Uterus (tissue), 4 donors: ENCODE results near the gene TBL1X. TPM values are rescaled to one million over a fixed set of nuclear protein-coding genes. Genes with fewer than 3 reads are reported as not detected.
A peak's percentile ranks its signal among the peaks of the same experiment; 100 is the strongest.

Experiments
- DNase-seq, 2 donors: peaks; one replicate each; pipeline ENCODE4 v3.0.0-alpha.2; 2019 to 2020
- H3K27ac ChIP-seq, 2 donors: fragments of 200-600 bp; sonication (generic); 1 replicate in 1 of 2; 2 replicates in 1 of 2; pipeline ENCODE4 v1.5.1; 2016 to 2018
- H3K27me3 ChIP-seq, 2 donors: fragments of 200-600 bp; sonication (generic); one replicate each; pipeline ENCODE4 v1.5.1; 2018 to 2019; ENCODE audit warnings: control low read depth in 1 of 2
- H3K36me3 ChIP-seq, 2 donors: fragments of 200-600 bp; sonication (generic); one replicate each; pipeline ENCODE4 v1.5.1; 2019; ENCODE audit warnings: control low read depth in 1 of 2
- H3K4me1 ChIP-seq, 2 donors: fragments of 200-600 bp; sonication (generic); one replicate each; pipeline ENCODE4 v1.5.1; 2018 to 2019; ENCODE audit warnings: control low read depth in 1 of 2
- H3K4me3 ChIP-seq, 2 donors: fragments of 200-600 bp; sonication (generic); 1 replicate in 1 of 2; 2 replicates in 1 of 2; pipeline ENCODE4 v1.5.1; 2018 to 2019; ENCODE audit warnings: mild to moderate bottlenecking in 1 of 2
- H3K9me3 ChIP-seq, 2 donors: fragments of 200-600 bp; sonication (generic); one replicate each; pipeline ENCODE4 v1.5.1; 2019; ENCODE audit warnings: control low read depth in 1 of 2
- CTCF ChIP-seq, 4 experiments: fragments of 200-600 bp in 2 of 4; fragments of 450-650 bp in 2 of 4; sonication (generic) in 2 of 4; IDR thresholded peaks; one replicate each; pipeline ENCODE4 v1.5.1; 2016 to 2019; ENCODE audit warnings: antibody characterized with exemption in 4 of 4, mild to moderate bottlenecking in 2 of 4, moderate library complexity in 1 of 4
- POLR2A ChIP-seq, 2 donors: fragments of 450-650 bp; IDR thresholded peaks; one replicate each; pipeline ENCODE4 v1.6.1; 2016; ENCODE audit warnings: antibody characterized with exemption in 2 of 2, mild to moderate bottlenecking in 1 of 2, moderate library complexity in 1 of 2
- intact Hi-C: fragments of 100-400 bp; cut with DNase I; formaldehyde crosslinking; loops from one replicate; pipeline ENCODE4 v1.15.1; 2023; ENCODE audit warnings: low total_unique reads
- total RNA-seq, 4 donors: library from RNA; depleted of rRNA in 3 of 4; stranded (reverse); fragments of >200 nt in 3 of 4; gene quantifications; one replicate each; pipeline versions ENCODE4 v1.1.0 to v1.2.4, GENCODE V29; 2014 to 2023
- donor health status: DM: yes; HTN: yes; CAD: no.

Gene TBL1X
- total RNA-seq, 4 donors from 2014 or later: 15.4 to 121 (median 47.7) TPM

GRCh38 chrX:9518051-9518450, 53.2 kb downstream of the TBL1X start:
- Histone ChIP-seq H3K27ac (no peak overlapping the region), H3K4me3 (no peak overlapping the region), H3K27me3 (no peaks in the 10 kb centered on the region), H3K4me1 (peaks cover 0 to 4% of the 10 kb centered on the region in 2 donors), H3K9me3 (no peaks in the 10 kb centered on the region), H3K36me3 (no peaks in the 10 kb centered on the region)
- DNase-seq: no peak
- TF ChIP-seq CTCF (IDR thresholded peaks at IDR 0.05): no peak
- TF ChIP-seq POLR2A (IDR thresholded peaks at IDR 0.05): no peak
- intact Hi-C loops: no loop called here

DNA sequence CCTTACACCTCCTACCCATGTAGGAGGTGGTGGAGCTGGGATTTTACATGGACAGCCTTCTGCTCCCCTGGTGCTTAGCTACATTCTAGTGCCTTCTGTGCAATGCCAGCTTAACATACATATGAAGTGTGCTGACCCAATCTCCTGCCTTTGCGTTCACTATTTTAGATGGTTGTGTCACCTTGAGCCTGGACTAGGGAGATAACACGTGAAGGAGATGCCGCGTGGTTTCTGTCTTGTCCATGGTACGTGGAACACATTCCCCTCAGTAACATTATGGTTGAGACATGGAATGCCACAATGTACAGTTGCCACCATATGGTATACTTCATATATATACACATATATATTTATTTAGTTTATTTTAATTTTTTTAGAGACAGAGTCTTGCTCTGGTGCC, 54.0 kb downstream of the TBL1X start:
- Histone ChIP-seq H3K4me3 (no peak overlapping the region), H3K4me1 (peaks cover 0 to 4% of the 10 kb centered on the region in 2 donors), H3K27me3 (no peaks in the 10 kb centered on the region), H3K27ac (no peak overlapping the region), H3K9me3 (no peaks in the 10 kb centered on the region), H3K36me3 (no peaks in the 10 kb centered on the region)
- intact Hi-C loops: no loop called here
- TF ChIP-seq POLR2A (IDR thresholded peaks at IDR 0.05): no peak
- DNase-seq: no peak

DNA sequence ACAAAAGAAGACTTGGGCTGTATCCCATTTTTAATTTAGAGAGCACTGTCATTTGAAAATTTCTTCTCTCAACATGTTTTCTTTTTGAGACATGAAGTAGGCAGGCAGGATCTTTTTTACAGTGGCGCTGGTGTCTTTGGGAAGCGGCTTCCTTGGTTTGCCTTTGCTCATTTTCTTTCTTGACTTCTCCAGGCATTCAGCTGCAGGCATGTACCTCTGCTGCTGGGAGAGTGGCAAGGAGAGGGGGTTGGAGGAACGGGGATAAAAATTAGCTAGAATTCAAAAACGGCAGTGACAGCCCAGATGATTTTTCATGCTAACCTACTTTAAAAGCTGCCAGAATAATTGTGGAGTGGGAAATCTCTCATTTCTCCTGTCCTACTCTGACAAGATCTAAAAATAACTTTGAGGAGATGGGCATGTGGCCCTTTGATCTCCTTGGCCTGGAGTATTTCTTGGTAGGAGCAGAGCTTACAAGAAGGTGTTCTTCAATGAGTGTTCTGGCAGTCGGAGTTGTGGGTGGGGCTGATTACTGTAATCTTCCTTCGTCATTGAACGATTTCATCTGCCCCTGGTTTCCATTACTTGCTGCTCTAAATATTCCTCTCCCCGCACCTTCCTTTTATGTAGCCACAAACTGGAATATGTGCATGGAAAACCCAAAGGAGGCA, 54.8 kb downstream of the TBL1X start:
- peak overlapping the region in 1 of 2 donors; percentile 38 for H3K27ac ChIP-seq
- no peak for TF ChIP-seq POLR2A (IDR thresholded peaks at IDR 0.05)
- TF ChIP-seq CTCF (IDR thresholded peaks at IDR 0.05): no peak
- H3K36me3 ChIP-seq: no peaks in the 10 kb centered on the region

GRCh38 chrX:9520217-9520590, 55.3 kb downstream of the TBL1X start:
- no peaks in the 10 kb centered on the region for H3K27me3 ChIP-seq
- no peaks in the 10 kb centered on the region for H3K9me3 ChIP-seq
- no peak for DNase-seq
- H3K4me1 ChIP-seq: no peaks in the 10 kb centered on the region
- intact Hi-C loops: no loop called here
- H3K27ac ChIP-seq: peak overlapping the region in 1 of 2 donors; percentile 38
- H3K36me3 ChIP-seq: no peaks in the 10 kb centered on the region
- no peak overlapping the region for H3K4me3 ChIP-seq
- TF ChIP-seq POLR2A (IDR thresholded peaks at IDR 0.05): no peak

More for the DNA sequence above, 54.8 kb downstream of the TBL1X start:
- Histone ChIP-seq H3K9me3 (no peaks in the 10 kb centered on the region), H3K4me3 (no peak overlapping the region), H3K27me3 (no peaks in the 10 kb centered on the region), H3K4me1 (no peaks in the 10 kb centered on the region)
- peak; percentile 45 to 55 for DNase-seq
- intact Hi-C loops: no loop called here

- H3K27me3 ChIP-seq: no peaks in the 10 kb centered on the region
- TF ChIP-seq CTCF (IDR thresholded peaks at IDR 0.05): no peak
- no peak for TF ChIP-seq POLR2A (IDR thresholded peaks at IDR 0.05)
- intact Hi-C loops: no loop called here
- no peaks in the 10 kb centered on the region for H3K4me1 ChIP-seq
- no peaks in the 10 kb centered on the region for H3K36me3 ChIP-seq
- no peak overlapping the region for H3K27ac ChIP-seq
- H3K4me3 ChIP-seq: no peak overlapping the region
- no peak for DNase-seq
- H3K9me3 ChIP-seq: no peaks in the 10 kb centered on the region
Observed at GRCh38 chrX:9522378-9523155, 57.7 kb downstream of the TBL1X start.

- no peak for TF ChIP-seq POLR2A (IDR thresholded peaks at IDR 0.05)
- no peak for TF ChIP-seq CTCF (IDR thresholded peaks at IDR 0.05)
- Histone ChIP-seq H3K36me3 (no peaks in the 10 kb centered on the region), H3K4me1 (no peaks in the 10 kb centered on the region), H3K27me3 (no peaks in the 10 kb centered on the region), H3K9me3 (no peaks in the 10 kb centered on the region), H3K27ac (no peak overlapping the region), H3K4me3 (no peak overlapping the region)
- intact Hi-C loops: no loop called here
- DNase-seq: no peak
Observed at GRCh38 chrX:9525511-9526248, 60.8 kb downstream of the TBL1X start.
